NCI-H460 (cell line): Measurements from ENCODE around the gene GPR158. TPM values are rescaled to one million over a fixed set of nuclear protein-coding genes. Genes with fewer than 3 reads are reported as not detected.

Experiments used
- DNase-seq: peaks from one replicate; pipeline ENCODE4 v3.0.0-alpha.2; 2016; ENCODE audit warnings: low read depth; ENCODE audit errors: extremely low read depth
- total RNA-seq: library from RNA; depleted of rRNA; stranded (reverse); fragments of >200 nt; shearing (Covaris generic); gene quantifications from 2 replicates; pipeline ENCODE4 v1.2.3, GENCODE V29; 2014

GPR158 gene
- total RNA-seq, 1 experiment from 2014 or later, result 0.02 TPM

DNA sequence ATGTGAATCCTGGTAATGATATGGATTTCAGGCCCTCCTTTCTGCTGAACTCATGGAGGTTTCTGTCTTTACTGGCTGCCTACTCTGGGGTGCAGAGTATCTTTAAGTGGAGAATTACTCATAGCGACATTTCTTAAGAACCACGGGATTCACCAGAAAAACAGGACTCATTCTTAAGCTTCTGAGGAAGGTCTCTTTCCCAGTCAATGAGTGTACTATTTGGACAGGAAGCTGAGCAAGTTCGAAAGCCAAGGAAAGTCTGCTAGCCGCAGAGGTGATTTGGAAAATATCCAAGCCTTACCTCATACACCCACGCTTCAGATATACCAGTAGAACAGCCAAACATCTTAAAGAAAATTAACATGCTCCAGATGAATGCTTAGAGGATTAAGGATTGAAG lies 381.7 kb downstream of the GPR158 start:
- DNase-seq, result no peak

DNA sequence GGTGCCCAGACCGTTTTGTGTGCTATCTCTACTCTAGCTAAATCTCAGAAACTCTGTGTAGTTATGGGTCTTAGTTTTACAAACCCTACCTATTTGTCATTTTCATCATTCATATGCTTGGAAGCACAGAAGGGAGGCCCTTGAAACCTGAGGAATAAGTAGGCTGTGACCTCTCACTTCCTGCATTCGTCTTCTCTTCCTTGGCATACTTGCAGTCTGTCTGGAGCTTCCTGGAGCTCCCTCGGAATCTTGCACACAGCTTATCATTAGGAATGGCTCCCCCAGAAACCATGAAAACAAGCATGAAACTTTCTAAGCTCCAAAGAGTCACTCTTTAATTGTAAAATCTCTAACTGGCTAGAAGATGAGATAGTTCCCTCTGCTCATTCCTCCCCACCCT lies 382.3 kb downstream of the GPR158 start:
- no peak for DNase-seq

DNA sequence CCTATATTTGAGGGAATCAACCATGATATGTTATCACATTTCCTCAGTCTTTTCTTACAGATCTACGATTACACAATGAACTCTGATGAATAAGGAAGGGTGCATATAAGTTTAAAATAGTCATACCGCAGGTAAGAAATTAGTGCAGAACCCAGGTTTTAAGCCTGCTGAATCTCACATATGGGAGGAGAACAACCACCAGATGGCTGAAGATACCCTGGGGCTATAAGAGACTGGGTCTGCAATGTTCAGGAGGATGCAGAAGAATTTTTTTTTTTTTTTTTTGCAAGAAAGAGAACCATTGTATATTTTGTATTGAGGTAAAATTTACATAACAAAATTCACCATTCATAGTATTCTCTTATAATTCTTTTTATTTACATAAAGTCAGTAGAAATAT lies 387.0 kb downstream of the GPR158 start:
- no peak for DNase-seq

DNA sequence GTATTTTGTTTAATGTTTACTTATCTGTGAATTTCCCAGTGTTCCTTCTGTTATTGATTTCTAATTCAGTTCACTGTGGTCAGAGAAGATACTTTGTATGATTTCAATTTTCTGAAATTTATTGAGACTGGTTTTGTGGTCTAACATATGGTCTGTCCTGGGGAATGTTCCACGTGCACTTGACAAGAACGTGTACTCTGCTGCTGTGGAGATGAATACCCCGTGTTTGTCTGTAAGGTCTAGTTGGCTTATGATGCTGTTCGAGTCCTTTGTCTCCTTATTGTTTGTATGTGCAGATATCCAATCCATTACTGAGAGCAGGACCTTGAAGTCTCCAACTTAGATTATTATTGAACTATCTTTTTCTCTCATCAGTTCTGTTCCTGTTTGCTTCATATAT lies 387.7 kb downstream of the GPR158 start:
- no peak for DNase-seq

DNA sequence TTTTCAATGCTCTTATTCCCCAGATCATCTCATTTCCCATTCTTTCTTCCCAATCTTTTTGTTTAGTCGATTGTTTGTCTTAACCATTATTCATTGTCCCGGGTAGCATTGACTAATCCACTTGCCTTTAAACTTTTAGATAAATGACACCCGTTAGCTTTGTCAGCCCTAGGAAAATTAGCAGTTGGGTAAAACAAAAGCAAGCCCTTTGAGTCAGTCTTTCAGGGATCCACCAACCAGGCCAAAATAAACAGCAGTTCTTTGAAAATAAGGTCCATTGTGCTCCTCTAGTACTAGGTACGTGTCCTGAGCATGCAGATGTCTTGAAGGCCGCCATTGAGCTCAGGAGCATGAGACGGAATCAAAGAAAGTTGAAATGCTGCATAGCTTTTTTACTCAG lies 389.6 kb downstream of the GPR158 start:
- DNase-seq, result no peak

DNA sequence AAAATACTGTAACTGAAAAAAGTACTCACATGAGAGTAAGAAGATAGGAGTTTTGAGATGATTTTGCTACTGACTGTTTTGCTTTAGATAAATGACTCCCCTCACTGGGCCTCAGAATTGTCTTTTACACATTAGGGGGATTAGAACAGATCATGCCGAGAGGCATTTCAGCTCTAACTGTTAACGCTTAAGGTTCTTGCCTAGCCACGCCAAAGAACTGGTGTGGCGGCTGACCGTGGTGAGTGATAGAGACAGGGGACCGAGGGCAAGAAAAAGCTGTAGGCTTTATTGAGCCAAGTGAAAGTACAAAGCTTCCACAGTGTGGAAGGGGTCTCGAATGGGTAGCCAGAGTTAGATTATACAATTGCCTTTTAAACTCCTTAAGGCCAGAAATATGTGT lies 390.8 kb downstream of the GPR158 start:
- DNase-seq, result no peak

DNA sequence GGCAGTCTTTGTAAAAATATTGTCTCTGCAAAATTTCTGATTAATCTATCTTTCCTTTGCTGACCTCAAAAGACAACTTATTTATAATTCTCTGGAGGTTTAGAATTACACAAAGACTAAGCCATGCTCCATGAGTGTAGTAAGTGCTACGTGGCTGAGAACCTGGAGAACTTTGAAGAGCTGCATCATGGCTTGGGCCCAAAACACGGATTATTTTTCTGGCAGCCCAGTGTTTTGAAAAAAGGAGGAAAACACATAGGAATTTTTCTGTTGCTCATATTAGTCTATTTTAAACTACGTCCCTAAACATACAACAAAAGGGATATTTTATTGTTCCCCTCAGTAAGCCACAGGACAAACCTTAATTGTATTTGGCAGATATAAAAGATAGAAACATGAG lies 398.5 kb downstream of the GPR158 start:
- no peak for DNase-seq

DNA sequence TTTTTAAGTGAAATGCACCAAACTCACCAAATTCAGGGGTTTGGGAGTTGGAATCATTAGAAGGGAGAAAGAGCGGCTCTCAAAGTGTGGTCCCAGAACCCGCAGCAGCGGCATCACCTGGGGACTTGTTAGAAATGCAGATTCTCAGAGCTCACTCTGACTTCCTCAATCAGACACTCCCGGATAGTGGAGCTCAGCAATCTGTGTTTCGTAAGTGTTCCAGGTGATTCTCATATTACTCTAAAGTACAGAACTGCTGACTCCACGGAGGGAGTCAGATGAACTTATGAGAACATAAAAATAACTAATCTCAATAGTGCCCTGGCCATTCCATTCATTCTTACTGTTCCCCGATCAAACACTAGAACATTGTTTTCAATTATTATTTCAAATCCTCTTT lies 400.5 kb downstream of the GPR158 start:
- no peak for DNase-seq

DNA sequence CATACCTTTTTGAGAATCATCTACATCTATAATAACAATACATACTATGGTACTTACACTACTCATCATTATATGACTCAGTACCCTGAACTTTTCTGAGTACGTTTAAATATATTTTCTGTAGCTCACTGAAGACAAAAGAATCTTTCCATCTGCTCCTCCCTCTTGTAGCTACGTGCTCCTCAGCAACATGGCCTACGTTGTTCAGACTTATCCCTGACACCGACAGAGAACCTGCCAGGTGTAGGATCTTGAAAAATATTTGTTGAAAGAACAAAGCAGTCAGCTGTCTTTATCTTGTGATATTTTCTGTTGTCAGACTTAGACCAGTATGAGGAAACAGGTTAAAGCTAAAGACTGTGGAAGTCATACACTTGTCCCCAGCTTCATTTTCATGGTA lies 403.3 kb downstream of the GPR158 start:
- no peak for DNase-seq

DNA sequence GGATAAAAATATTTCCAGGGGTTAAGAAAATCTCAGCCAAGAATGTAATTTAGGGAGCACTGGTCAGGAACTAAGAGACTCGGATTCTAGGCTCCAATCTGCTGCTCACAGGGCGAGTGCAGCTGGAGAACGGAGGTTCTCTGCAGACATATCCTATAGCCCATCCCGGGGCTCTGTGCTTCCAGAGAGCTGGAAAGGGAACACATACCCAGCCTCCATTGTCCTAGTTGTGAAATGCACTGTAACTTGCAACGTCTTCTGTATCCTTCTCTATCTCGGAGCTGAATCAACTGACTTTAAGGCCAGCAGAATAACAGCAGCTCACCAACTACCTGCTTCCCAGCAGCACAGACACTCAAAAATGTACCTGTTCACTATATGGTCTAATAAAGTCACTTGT lies 408.2 kb downstream of the GPR158 start:
- no peak for DNase-seq

DNA sequence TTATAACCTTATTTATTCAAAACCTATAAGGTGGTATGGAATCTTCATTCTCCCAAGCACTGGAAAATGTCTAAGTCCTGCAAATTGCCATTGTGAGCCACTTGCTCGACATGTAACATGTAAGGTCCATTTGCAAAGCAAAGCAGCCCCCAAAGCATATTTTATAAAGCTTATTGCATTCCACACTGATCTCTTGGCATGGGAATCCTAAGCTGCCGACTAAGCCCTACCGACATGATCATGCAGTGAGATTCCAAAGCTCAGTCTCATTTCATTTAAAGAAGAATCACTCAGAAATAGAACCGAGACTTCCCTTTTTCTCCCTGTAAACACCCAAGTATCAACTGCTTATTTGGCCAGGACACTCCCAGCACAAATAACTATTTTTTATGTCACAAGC lies 425.9 kb downstream of the GPR158 start:
- DNase-seq, result no peak

DNA sequence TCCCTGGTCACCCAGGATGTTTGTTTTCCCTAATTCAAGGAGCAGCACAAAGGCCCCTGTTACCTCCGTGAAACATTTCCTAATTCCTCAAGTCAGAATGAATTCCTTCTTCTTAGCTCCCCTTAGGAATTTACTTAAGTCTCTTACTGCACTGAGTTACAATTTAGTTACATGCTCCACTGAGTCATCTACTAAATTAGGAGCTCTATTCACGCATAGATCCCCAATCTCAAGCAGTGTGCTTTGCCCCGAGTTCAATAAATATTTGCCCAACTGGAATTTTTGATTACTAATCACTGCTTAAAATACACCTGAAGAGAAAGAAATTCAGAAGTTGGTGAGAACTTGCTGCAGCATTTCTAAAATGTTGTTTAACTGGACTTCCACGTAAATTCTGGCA lies 429.8 kb downstream of the GPR158 start:
- DNase-seq, result no peak

DNA sequence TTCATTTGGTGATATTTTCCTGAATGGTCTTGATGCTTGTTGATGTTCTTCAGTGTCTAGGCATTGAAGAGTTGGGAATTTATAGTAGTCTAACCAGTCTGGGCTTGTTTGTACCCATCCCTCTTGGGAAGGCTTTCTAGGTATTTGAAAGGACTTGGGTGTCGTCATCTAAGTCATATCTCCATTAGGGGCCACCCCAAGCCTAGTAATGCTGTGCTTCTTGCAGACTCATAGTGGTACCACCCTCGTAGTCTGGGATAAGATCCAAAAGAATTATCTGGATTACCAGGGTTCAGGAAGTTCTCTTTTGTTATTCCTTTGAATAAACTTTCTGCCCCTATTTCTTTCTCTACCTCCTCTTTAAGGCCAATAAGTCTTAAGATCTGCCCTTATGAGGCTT lies 439.9 kb downstream of the GPR158 start:
- DNase-seq, result no peak

DNA sequence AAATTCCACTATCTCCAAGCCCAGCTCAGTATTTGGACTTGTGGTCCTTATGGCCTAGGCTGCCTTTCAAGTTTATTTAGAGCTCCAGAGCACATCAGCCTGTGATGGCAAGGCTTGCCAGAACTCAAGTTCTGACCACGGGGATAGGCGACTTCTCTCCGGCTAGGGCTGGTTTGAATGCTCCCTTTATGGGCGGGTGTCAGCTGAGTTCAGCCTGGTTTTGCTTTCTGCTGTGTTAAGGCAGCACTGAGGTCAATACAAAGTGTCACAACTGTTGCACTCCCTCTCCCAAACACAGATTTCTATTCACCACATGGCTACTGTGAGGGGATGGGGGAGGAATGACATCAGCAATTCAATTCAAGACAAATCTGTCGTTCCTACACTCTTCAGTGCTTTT lies 441.1 kb downstream of the GPR158 start:
- DNase-seq, result no peak

DNA sequence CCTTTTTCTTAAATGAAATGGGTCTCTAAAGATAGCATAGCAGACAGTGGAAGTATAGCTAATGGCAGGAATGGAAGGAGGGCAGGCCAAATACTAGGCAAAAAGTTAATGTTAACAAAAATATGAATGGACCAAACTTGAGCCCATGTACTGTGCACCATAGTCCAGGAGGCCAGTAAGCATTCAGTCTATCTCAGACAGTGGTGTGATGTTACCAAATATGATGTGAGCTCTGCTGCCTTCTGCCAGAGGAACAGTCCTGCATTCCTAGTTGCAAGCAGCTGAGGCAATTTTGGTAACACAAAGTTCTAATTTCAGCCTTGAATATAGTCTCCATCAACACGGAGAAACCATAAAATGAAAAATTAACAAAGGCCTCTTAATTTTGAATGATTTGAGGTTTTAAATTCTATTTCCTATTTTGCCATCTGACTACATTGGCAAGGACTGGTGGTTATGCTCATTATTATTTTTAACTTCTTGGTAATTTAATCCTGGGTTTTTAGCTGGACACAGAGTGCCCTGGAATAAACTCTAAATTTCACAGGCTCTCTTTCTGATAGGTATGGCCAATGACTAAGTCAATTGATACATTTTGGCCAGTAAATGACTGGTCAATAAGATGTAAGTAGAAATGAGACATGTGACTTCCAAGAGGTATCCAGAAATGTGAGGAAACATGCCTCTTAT lies 442.2 kb downstream of the GPR158 start:
- DNase-seq, result no peak

DNA sequence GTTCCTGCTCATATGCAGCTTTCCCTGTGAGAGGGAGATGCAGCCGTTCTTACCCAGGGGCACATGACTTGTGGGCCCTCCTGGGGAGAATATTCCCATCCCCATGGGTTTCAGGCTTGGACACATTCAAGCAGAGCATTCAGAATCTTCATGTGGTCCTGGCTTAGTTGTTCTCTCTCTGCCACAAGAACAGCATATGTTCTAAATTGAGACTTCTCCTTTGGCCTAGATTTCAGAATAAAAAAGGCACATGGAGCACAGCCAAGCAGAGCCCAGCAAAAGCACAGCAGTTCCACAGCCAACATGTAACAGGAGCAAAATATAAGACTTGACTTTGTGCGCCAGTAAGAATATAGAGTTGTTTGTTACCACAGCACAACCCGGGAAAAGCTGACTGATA lies 452.8 kb downstream of the GPR158 start:
- DNase-seq, result no peak

DNA sequence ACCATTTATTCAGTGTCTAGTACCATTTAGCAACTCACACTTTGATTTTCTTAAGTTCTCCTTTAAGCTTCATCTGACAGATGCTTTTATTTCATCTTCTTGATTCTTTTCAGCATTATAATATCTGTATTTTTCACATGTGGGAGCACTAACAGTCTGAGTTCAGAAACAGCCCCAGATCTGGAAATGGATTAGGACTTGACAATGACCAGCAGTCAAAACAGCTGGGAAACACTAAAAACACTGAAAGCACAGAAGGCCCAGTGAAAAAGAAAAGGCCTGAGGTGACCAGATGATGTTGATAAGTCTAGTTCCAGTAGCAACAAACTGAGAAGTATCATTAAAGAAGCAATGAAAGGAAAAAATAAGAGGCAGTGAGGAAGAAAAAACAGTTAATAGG lies 454.5 kb downstream of the GPR158 start:
- DNase-seq, result no peak

DNA sequence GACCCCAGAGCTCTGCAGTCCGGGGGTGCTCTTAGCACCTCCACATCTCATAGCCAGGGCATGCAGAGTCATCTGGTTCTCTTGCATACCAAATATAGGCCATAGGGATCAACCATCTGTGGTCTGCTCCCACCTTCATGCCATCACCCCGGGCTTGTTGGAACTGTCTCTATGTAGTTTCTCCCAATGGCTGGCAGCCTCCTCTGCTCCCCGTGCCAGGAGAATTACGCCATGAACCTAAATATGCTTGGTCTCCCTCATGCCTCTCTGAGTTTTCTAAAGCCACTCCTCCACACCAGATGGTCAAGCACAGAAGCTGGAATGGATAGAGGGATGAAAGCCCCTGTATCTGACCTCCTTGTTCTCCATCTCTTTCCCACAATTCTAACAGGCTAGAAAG lies 456.7 kb downstream of the GPR158 start:
- DNase-seq, result no peak

DNA sequence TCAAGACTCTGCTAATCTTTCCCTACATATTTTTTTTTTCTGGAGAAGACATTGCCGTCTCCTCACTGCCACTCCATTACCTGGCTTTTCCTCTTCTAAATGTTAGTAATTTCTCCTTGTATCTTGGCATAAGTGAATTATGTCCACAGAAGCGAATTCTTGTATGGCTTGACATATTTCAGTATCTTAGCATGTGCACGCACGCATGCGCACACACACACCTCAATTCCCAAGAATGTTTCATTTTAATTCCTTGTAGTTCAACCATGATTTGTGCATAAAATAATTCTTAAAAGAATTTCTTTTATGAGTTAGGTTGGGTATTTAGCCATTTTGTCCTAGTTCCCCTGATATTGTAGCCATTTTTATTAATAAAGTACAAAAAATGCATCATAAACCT lies 458.0 kb downstream of the GPR158 start:
- no peak for DNase-seq

DNA sequence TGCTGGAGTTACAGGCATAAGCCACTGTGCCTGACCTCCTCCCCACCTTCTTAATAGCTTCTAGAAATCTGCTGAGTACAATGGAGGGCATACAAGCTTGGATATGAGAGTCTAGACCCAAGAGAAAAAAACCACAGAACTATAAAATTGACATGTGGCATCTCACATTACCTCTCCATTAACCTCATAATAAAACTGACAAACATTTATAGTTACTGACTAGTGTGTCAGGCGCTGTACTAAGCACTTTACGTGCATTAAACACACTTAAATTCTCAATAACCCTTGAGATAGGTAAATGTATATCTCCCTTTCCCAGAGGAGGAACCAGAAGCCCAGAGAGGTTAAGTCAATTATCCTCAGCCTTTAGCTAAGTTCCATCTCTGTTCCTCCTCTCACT lies 458.7 kb downstream of the GPR158 start:
- DNase-seq, result no peak

DNA sequence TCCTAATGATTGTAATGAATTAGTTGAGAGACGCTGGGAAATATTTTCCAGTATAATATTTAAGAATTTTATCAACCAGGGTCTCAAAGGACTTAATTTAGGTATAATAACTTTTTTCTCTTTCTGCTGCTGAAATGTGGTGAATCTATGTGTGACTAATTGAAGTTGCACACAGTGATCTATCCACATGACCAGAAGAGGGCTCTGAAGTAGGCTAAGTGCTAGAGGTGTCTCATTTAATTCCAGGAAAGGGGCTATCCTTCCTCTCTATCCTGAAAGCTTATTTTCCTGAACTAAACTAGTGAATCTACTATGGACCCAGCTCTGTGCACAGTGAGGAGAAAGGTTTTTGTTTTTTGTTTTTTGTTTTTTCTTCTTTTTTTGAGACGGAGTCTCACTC lies 464.8 kb downstream of the GPR158 start:
- no peak for DNase-seq

DNA sequence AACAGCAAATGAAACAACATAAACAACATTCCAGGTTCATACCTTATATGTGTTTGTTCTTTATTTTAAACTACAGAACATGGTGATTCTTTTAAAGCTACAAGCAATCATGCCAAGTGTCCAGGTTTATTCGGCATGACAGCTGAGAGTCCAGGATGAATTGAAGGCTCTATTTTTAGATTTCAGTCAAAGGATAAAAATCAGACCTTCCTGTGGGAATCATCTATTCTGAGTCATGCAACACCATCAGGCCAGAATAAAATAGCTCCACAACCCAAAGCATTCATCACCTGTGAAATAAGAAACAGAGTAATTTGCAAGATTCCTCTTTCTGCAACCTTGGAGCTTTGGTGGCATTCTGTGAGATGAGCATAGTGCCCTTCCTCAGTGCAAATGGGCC lies 466.8 kb downstream of the GPR158 start:
- no peak for DNase-seq

DNA sequence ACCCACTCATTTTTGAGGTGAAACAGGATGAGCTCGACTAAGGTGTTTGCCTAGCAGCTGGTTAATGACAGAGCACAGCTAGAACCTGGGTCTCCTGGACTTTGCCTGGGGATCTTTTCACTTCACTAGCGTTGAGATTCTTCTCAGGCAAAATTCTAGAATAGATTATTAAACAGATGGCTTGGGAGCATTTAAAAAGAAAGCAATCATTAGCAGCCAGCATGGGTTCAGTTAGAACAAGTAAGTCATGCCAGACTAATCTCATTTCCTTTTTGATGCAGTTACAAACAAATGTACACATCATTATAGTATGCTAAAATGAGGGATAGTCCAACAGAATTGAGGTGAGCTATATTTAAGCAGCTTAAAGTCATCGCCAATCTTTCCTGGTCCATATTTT lies 467.9 kb downstream of the GPR158 start:
- no peak for DNase-seq
